Stimulated activated CD4-positive, alpha-beta T cell treated with anti-CD3 and anti-CD28 coated beads, TNF-alpha, amount 100 ng/mL, for 24 hours (primary cell): ENCODE data around the gene TCN1.

Experiments
- DNase-seq, 3 experiments: peaks; one replicate each; pipeline ENCODE4 v3.0.0-alpha.2; 2020; ENCODE audit warnings: low read depth in 3 of 3

TCN1 gene

DNA sequence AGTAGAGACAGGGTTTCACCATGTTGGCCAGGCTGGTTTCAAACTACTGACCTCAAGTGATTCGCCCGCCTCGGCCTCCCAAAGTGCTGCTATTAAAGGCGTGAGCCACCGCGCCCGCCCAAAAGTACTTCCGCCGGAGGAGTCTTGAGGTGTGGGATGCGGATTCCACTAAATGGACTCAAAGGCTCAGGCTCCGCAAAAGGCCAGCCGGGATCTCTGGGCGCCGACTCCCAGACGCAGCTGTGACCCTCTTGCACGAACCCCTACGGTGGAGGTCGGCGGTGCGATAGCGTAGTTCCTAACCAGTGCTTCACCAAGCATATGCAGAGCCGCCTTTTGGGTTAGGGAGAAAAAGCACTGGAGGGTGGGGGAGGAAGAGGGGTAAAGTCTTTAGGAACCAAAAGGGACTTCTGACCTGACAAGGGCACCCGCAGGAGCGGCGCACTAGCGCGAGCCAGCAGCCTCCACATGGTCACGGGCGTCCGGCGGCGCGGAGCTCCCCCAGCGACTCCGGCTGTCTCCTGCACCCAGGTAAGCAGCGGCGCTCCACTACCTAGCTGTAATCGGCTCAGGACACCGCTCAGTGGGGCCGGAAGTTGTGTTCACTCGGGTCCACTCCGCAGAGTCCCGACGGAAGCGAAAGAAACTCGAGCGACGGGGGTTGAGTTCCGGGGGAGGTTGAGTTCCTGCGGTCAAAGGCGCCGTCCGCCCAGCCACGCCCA lies 55.9 kb downstream of the TCN1 start, which contains the start of gene MRPL16:
Gene MRPL16, minus strand, starts transcription at position 590 of the 722 bp plus-strand sequence. Its CDS starts 120 bp downstream, at position 470.
- peak; percentile 79 to 88 (median 79) for DNase-seq

DNA sequence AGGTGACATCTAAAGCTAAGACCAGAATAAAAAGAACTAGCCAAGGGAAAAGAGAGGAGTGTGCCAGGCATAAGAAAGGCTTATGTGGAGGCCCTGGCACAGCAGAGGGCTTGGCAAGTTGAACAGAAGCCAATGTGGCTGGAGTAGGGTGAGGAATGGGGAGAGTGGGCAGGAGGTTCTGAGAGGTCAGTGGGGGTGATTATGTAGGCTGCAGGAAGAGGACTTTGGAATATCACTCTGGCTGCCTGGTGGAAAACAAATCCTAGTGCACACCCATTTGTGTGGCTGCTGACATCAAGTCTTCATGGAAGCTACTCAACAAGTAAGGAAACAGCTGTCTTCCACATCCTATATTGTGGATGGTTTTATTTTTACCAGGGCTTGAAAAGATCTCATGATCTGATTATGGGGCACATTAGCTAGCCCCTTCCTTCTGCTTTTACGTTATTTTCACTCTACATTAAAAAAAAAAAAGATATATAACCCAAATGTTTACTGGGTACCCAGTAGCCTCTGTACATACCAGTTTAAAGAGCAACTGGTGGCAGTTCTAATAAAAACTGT lies 59.2 kb downstream of the TCN1 start:
- DNase-seq: no peak

DNA sequence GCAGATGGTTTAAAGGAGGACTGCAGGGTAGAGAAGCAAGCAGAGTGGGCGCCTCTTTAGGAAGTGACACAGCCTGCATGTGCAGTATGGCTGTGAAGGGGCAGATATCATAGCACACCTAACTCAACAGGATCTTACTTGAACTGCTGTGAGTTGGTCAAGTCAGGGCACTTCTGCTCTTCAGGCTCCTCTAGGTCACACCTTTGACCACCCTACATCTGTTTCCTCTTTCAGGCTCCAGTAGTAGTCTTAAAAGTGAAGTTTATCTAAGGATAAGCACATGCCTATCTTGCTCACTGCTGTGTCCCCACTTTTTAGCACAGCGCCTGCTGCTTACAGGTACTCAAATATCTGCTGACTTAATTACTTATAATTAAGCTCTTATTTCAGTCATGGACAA lies 62.2 kb downstream of the TCN1 start:
- DNase-seq: no peak
